ENCODE measurements around the gene EHMT2.

- TF ChIP-seq CTCF (IDR thresholded peaks at IDR 0.05; ENCODE audit: borderline replicate concordance, extremely low read depth, low read length, poor library complexity, severe bottlenecking) = no peak
- TF ChIP-seq EZH2 (IDR thresholded peaks at IDR 0.05; ENCODE audit: borderline replicate concordance, low read depth, low read length, severe bottlenecking) = no peak
Measured at GRCh38 chr6:31847276-31847978, 50.1 kb downstream of the EHMT2 start.
